HG02852 (cell line): ENCODE results near the gene SNX21.
"Not testable (repeated sequence)": the region's sequence is repeated elsewhere in the genome, so short reads cannot be mapped to it uniquely, and the experiment has no call there.

Experiments
- ATAC-seq: cut with Tn5 transposase; IDR thresholded peaks from one replicate; pipeline ENCODE4 v1.9.1; 2021; ENCODE audit warnings: mild to moderate bottlenecking, moderate library complexity; ENCODE audit not compliant: unreplicated experiment

SNX21 gene

DNA sequence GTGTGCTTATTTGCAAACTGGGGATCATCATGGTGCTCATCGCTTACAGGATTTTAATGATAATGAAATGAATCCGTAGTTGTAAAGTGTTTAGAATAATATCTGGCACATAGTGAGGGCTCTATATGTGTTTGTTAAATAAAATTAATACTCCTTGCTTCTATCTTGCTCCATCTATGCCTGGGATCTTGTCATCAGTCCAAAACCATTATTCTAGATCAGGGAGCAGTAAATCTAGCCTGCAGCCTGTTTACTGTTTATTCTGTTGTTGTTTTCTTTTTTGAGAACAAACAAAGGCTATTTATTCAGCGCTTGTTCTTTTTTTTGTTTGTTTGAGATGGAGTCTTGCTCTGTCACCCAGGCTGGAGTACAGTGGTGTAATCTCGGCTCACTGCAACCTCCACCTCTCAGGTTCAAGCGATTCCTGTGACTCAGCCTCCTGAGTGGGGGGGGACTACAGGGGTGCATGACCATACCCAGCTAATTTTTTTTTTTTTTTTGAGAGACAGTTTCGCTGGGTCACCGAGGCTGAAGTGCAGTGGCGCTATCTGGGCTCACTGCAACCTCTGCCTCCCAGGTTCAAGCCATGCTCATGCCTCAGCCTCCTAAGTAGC lies 15.5 kb downstream of the SNX21 start:
- ATAC-seq, result no peak

DNA sequence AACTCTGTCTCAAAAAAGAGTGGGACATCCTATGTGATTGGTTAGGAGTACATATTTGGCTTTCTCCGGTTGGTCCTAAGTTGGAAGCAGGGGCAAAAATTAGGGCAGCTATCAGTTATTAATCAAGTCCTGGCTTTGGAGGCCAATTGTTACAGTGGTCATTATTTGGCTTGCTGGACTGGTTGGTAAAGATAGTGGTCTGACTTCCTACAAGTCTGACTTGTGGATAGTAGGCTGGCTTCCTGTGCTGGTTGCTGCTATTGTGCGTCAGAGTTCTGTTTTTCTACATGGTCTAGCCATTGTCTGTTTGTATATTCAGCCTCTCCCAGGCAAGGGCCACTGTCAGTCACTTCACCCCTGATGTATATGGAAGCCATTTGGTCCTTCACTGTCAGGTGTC lies 16.6 kb downstream of the SNX21 start:
- no peak for ATAC-seq

DNA sequence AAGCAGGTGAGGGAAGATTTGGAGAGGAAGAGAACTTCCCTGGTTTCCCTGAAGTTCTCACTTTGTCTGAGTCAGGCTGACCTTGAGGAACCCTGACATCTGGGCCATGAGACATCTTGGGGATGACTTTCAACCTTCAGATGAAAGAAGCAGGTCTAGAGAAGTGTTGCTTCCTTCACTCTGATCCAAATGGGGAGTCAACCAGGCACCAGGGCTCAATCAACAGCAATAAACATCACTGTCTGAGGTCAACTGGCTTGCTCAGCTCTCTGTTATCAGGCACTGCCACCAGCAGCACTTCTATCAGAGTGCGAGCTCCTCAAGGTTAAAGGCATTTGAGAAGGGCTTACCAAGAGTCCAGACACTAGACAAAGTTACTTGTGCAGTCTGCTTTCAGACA lies 17.3 kb downstream of the SNX21 start:
- no peak for ATAC-seq

DNA sequence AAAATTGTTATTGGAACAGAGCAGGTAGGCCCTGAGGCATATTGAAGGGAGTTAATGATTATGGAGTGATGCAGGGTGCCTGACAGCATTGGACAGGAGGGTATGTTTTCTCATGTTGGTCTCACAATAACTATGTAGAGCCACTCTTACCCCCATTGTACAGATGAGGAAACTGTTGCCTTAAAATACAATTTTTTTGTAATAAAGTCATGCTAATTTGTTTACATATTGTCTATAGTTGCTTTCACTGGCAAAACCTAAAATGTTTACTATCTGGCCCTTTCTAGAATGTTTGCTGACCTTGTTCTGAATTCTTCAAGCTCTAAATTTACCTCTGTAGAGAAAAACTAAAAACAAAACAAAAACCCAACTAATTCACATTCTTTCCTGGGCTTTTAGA lies 17.9 kb downstream of the SNX21 start:
- ATAC-seq, result no peak

DNA sequence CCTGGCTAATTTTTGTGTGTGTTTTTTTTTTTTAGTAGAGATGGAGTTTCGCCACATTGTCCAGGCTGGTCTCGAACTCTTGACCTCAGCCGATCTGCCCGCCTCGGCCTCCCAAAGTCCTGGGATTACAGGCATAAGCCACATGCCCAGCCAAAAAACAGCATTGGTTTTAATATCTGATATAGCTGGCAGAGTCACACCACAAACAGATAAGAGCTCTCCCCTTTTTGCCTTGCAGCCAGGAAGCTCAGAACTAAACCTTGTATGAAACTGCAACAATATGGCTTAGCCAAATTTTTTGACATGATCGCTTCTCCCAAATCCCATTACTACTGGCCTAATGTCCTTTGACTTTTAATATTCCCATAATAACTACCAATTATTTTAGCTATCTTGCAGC lies 18.7 kb downstream of the SNX21 start:
- no peak for ATAC-seq

DNA sequence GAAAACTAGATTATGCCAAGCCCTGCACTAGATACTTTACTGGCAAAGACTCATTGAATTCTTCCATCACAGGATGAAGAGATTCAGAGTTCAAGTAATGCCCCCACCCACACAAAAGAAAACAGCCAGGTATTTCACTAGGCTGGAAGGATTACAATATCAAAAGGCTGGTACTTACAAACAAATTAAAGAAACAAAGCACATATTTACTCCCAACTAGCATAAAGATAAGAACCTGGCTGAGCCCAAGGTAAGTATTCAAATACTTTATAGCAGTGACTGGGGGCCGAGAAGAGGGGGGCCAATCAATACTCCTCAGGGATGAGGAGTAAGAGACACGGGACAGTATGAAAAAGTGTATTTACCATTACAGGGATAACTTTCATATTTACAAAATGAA lies 19.9 kb downstream of the SNX21 start:
- ATAC-seq, result no peak

DNA sequence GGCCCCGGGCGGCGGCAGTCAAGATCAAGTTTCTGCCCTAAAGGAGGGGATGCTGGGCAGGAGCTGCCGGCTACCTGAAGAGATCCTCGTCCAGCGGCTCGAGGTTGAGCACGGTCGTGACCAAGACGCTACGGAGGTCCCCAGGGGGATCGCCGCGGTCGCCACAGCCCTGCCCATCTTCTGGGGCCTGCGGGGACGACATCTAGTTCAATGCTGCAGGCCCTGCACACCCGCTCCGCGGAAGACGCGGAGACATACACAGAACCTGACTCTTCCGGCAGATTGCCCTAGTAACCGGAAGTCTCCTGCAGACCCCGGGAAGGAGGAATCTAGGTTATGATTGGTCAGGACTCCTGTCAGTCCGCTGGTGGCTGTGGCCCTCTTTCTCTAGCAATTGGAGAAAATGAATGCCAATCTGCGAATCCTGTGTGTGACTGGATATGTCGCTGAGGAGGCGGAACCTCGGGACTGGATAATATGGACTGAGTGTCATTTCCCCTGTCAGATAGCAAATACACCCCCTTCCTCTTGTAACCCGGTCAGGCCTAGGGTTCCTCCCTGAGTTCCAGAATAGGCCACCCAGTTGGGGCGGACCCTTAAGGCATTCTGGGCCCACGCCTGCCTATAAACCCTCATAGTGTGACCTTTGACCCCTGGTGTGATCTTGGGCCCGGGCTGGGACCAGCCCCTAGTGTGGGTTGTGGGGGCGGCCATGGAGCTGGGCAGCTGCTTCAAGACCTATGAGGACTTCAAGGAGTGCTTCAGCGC lies 23.7 kb downstream of the SNX21 start, which contains the start of the genes ACOT8 and ZSWIM3:
Gene ACOT8, minus strand, starts transcription at position 279 of the 768 bp plus-strand sequence. Its CDS starts 77 bp downstream, at position 202.
Gene ZSWIM3, plus strand, starts transcription at position 501 of the 768 bp plus-strand sequence. Its CDS starts 212 bp downstream, at position 713.
- peak; percentile 96 for ATAC-seq

DNA sequence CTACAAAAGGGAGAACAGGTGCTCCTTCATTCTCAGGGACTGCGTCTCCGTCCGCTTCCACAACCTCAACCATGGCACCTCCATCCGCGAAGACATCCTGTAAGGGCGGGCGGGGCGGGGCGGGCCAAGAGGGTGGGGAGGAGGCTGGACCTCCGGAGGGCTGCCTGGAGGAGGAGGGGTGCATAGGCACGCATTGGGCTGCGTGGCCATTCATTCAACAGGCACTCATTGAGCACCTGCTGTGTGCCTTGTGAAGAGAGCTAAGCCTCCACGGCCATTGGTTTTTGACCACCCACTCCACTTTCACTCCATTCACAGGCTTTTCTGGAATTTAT lies 24.2 kb downstream of the SNX21 start:
- peak; percentile 19 for ATAC-seq

DNA sequence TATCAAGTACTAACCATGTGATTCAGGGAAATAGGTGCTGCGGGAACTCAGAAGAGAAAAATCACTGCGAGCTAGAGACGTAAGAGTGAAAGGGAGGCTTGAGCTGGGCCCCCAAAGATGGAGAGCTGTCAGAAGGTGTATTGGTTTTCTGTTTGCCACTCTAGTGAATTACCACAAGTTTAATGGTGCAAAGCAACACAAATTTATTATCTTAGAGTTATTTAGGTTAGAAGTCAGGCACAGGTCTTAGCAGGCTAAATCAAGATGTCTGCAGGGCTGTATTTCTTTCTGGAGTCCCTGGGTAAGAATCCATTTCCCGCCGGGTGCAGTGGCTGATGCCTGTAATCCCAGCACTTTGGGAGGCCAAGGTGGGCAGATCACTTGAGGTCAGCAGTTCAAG lies 26.3 kb downstream of the SNX21 start:
- ATAC-seq, result no peak

DNA sequence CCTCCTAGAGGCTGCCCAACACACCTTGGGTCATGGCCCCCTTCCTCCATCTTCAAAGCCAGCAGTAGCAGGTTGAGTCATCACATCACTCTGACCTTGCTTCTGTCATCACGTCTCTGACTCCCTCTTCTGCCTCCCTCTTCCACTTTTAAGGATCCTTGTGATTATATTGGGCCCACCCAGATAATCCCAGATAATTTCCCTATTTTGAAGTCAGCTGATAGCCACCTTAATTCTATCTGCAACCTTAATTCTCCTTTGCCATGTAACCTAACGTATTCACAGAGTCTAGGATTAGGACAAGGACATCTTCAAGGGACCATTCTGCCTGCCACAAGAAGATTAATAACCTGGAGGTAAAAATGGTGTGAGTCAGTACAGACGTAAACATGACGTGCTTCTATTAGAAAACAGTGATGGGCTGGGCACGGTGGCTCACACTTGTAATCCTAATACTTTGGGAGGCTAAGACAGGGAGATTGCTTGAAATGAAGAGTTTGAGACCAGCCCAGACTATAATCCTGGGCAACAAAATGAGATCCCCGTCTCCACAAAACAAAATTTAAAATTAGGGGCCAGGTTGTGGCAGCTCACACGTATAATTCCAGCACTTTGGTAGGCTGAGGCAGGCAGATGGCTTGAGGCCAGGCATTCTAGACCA lies 27.1 kb downstream of the SNX21 start:
- no peak for ATAC-seq

DNA sequence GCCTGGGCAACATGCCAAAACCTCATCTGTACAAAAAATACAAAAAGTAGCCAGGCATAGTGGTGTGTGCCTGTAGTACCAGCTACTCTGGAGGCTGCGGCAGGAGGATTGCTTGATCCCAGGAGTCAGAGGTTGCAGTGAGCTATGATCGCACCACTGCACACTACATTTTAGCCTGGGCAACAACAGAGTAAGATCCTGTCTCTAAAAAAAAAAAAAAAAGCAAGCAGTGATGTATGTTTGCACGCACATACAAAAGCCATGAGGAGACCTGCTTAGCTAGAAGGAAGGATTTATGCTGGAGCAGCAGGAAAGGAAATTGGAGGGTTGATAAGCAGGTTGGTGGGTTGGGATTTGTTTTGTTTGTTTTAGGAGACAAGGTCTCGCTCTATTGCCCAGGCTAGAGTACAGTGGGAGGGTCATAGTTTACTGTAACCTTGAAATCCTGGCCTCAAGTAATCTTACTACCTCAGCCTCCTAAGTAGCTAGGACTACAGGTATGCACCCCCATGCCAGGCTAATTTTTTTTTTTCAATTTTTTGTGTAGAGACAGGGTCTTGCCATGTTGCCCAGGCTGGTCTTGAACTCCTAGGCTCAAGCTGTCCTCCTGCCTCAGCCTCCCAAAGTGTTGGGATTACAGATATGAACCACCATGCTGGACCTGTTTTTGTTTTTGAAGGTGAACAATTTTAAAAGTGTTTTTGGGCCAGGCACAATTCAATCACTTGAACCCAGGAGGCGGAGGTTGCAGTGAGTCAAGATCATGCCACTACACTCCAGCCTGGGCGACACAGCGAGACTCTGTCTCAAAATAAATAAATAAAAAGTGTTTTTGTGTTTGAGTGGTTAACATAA lies 27.8 kb downstream of the SNX21 start:
- ATAC-seq, result no peak

DNA sequence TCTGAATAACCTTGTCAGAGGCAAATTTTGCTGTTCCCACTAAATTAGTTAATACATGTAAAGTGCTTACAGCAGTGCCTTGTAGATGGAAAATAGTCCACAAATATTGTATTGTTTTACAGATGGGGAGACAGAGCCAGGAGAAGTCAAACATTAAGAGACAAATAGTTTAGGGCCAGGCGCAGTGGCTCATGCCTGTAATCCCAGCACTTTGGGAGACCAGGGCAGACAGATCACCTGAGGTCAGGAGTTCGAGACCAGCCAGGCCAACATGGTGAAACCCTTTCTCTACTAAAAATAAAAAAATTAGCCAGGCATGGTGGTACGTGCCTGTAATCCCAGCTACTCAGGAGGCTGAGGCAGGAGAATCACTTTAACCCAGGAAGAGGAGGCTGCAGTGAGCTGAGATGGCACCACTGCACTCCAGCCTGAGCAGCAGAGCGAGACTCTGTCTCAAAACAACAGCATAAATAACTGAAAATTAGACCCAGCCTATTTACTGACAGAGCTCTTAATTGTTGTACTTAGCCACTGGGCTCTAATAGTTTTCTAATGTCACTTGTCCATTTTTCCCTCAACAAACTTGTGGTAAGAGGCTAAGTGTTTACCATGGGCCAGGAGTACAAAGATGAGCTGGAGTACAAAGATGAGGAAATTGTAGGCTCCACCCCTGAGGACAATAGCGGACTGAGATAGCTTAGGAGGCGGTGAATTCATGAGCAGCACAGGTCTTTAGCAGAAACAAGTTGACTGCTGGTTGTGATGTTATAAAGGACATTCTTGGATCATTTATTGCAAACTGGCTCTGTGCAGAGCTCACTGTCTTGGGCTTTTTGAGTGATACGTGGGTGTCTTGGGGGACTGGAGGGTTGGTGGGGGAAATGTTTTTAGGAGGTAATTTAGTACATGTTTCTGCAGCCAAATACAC lies 30.2 kb downstream of the SNX21 start:
- no peak for ATAC-seq

DNA sequence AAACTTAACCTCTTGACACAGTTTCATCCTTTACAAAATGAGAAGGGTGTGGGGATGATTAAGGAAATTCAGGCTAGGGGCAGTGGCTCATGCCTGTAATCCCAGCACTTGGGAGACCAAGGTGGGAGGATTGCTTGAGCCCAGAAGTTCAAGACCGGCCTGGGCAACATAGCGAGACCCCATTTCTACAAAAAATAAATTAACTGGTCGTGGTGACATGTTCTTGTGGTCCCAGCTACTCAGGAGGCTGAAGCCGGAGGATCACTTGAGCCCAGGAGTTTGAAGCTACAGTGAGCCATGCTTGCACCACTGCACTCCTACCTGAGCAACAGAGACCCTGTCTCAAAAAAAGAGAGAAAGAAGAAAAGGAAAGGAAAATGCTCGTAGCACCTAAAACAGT lies 32.9 kb downstream of the SNX21 start:
- ATAC-seq, result no peak

DNA sequence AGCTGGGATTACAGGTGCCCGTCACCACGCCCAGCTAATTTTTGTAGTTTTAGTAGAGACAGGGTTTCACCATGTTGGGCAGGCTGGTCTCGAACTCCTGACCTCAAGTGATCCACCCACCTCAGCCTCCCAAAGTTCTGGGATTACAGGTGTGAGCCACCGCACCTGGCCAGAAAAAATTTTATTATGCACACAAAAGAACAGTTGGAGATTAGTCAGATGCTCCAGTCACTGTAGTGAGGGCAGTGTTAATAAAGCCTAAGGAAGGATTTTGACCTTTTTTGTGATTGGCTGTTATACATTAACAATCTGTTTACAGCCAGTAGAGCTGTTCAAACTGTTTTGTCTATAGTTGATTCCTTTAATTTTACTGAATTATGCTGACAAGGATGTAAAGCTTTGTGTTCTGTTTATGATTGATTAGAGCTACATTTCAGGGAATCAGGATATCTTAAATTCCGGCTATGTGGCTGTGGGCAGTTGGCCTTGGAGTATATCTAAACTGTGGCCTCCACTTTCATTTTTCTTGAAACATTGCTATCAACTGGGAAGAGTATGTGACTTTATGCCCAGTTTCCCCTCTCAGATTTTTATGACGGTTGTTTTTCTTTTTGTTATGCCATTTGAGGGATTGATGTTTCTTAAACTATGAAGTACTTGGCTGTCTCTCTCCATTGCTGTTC lies 33.7 kb downstream of the SNX21 start:
- no peak for ATAC-seq

DNA sequence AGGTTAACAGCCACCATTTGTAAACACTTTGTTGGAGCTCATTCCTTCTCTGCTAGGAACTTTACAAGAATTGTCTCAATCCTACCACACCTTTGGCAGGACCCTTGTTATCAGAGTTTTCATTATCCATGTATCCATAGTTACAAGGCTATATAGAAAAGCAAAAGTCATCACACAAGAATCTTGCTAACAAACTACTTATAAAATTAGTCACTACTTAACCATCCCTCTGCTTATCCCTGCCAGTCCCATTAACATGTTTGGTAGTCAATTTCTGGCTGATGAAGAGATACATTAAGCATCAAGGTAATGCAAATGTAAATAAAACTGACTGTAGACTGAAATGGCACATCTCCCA lies 34.2 kb downstream of the SNX21 start:
- no peak for ATAC-seq

DNA sequence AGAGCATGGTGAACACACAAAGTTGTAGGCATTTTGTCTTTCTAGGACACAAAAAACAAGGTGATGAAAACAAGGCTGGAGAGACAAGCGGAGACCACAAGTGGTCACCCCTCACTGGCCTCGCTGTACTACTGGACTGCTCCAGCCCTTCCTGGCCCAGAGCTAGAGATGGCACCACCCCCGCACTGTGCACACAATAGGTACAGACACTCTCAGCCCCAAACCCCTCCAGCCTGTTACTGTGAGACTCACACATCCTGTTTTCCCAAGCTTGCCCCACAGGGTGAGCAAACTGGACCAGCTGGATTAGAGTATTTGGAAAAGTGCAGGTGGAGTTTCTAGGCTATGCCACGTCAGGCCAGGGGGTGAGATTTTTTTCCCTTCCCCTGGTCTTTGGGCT lies 39.0 kb downstream of the SNX21 start:
- ATAC-seq, result no peak

DNA sequence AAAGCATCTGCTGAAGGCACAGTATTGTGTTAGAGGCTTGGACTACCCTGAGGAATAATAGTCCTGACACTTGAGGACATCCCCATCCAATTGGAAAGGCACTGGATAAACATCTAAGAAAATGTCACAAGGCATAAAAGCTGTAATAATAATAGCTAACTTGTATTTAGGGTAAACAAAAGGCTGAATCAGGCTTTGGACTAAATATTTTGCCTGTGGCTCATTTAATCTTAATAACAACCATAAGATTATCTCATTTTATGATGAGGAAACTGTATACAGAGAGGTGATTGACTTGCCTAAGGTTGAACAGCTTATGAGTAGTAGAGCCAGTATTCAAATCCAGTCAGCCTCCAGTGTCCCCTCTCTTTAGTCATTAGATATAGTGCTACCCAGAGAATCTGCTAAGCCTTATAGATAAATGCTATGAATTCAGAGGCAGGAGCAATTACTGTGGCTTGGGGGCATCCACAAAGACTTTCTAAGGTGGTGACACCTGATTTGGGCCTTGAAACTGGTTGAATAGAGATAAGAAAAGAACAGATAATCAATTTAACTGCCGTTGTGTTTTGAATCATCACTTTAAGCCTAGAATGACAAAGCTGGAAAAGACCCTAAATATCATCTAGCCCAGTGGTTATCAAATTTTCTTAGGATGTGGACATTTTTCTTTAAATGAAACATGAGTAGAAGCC lies 40.0 kb downstream of the SNX21 start:
- no peak for ATAC-seq

DNA sequence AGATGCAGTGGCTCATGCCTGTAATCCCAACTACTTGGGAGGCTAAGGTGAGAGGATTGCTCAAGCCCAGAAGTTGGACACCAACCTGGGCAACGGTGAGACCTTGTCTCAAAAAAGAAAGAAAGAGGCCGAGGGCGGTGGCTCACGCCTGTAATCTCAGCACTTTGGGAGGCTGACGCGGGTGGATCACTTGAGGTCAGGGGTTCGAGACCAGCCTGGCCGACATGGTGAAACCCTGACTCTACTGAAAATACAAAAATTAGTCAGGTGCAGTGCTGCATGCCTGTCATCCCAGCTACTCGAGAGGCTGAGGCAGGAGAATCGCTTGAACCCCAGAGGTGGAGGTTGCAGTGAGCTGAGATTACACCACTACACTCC lies 40.5 kb downstream of the SNX21 start:
- not testable (repeated sequence) for ATAC-seq

DNA sequence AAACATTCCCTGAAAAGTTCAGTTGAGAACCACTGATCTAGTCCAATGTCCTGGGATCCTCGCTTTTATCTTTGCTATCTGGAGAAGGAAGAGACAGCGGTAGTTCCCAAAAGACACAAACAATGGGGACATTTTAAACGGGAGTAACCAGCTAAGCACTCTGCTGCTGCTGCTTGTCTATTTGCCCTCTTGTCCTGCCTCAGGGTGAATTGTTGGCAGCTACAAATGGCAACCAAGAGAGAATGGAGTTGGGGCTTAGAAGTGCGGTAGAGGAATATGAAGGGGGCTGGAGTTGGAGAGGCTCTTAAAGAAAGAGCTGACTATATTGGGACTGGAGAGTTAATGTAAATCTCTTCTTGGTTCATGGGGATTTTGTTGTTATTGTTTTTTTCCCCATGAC lies 41.0 kb downstream of the SNX21 start:
- ATAC-seq, result no peak
